Measurements from ENCODE around the gene AHSP.
A peak's percentile ranks its signal among the peaks of the same experiment; 100 is the strongest.

The AHSP gene

GRCh38 chr16:31504159-31504558 is 23.5 kb upstream of the AHSP start:
- H3K36me3 ChIP-seq = no peaks in the 10 kb centered on the region
- H3K4me3 ChIP-seq (ENCODE audit: low read depth, low read length) = no peak overlapping the region
- no peaks in the 10 kb centered on the region for H3K9me3 ChIP-seq
- TF ChIP-seq CTCF (IDR thresholded peaks at IDR 0.05; ENCODE audit: low read depth, low read length) = no peak
- DNase-seq = no peak
- H3K27me3 ChIP-seq = no peaks in the 10 kb centered on the region
- no peaks in the 10 kb centered on the region for H3K4me1 ChIP-seq

GRCh38 chr16:31505483-31505882 is 22.2 kb upstream of the AHSP start:
- Histone ChIP-seq H3K36me3 (no peaks in the 10 kb centered on the region), H3K4me3 (ENCODE audit: low read depth, low read length) (no peak overlapping the region), H3K27me3 (no peaks in the 10 kb centered on the region), H3K4me1 (no peaks in the 10 kb centered on the region), H3K9me3 (no peaks in the 10 kb centered on the region)
- no peak for DNase-seq
- no peak for TF ChIP-seq CTCF (IDR thresholded peaks at IDR 0.05; ENCODE audit: low read depth, low read length)

GRCh38 chr16:31507617-31507928 is 20.1 kb upstream of the AHSP start:
- Histone ChIP-seq H3K9me3 (no peaks in the 10 kb centered on the region), H3K4me1 (no peaks in the 10 kb centered on the region), H3K36me3 (no peaks in the 10 kb centered on the region), H3K4me3 (ENCODE audit: low read depth, low read length) (peak overlapping the region; percentile 91), H3K27me3 (no peaks in the 10 kb centered on the region)
- DNase-seq = no peak
- TF ChIP-seq CTCF (IDR thresholded peaks at IDR 0.05; ENCODE audit: low read depth, low read length) = no peak

GRCh38 chr16:31507929-31508705 is 19.6 kb upstream of the AHSP start, which contains the start of gene RUSF1:
TSS of gene RUSF1 (minus strand) at chr16:31508391. CDS start at chr16:31508373, 18 bp downstream.
- DNase-seq = peak; percentile 91
- H3K27me3 ChIP-seq = no peaks in the 10 kb centered on the region
- H3K36me3 ChIP-seq = no peaks in the 10 kb centered on the region
- no peaks in the 10 kb centered on the region for H3K4me1 ChIP-seq
- H3K4me3 ChIP-seq (ENCODE audit: low read depth, low read length) = peak within 1 kb of the TSS; percentile 91
- TF ChIP-seq CTCF (IDR thresholded peaks at IDR 0.05; ENCODE audit: low read depth, low read length) = no peak
- H3K9me3 ChIP-seq = no peaks in the 10 kb centered on the region

- peak overlapping the region; percentile 91 for H3K4me3 ChIP-seq (ENCODE audit: low read depth, low read length)
- H3K9me3 ChIP-seq = no peaks in the 10 kb centered on the region
- H3K4me1 ChIP-seq = no peaks in the 10 kb centered on the region
- no peaks in the 10 kb centered on the region for H3K36me3 ChIP-seq
- no peak for TF ChIP-seq CTCF (IDR thresholded peaks at IDR 0.05; ENCODE audit: low read depth, low read length)
- H3K27me3 ChIP-seq = peaks cover 2% of the 10 kb centered on the region; the same call in 1 of the 2 replicates
- no peak for DNase-seq
These were observed 18.9 kb upstream of the AHSP start for GRCh38 chr16:31508706-31509195.

GRCh38 chr16:31513126-31513525 is 14.6 kb upstream of the AHSP start:
- no peak for DNase-seq
- TF ChIP-seq CTCF (IDR thresholded peaks at IDR 0.05; ENCODE audit: low read depth, low read length) = no peak
- Histone ChIP-seq H3K4me1 (no peaks in the 10 kb centered on the region), H3K27me3 (peaks cover 25% of the 10 kb centered on the region), H3K4me3 (ENCODE audit: low read depth, low read length) (no peak overlapping the region), H3K36me3 (no peaks in the 10 kb centered on the region), H3K9me3 (no peaks in the 10 kb centered on the region)
